HG03196 (cell line): Measurements from ENCODE around the gene TAS2R30.
A peak's percentile ranks its signal among the peaks of the same experiment; 100 is the strongest.

Experiments used
- ATAC-seq: cut with Tn5 transposase; IDR thresholded peaks from one replicate; pipeline ENCODE4 v1.9.1; 2021; ENCODE audit not compliant: unreplicated experiment

The TAS2R30 gene

GRCh38 chr12:11134305-11134704, at the start of gene TAS2R30:
TSS of gene TAS2R30 (minus strand) at chr12:11134644. CDS start at chr12:11134244, 400 bp downstream.
- no peak for ATAC-seq

GRCh38 chr12:11183011-11183410, 48.6 kb upstream of the TAS2R30 start:
- ATAC-seq = no peak

- no peak for ATAC-seq
Observed at GRCh38 chr12:11182529-11182928, 48.1 kb upstream of the TAS2R30 start.

- no peak for ATAC-seq
Observed at GRCh38 chr12:11178250-11178649, 43.8 kb upstream of the TAS2R30 start.

- ATAC-seq = no peak
Observed at GRCh38 chr12:11174022-11174421, 39.6 kb upstream of the TAS2R30 start.

GRCh38 chr12:11171969-11172675, 37.7 kb upstream of the TAS2R30 start:
- ATAC-seq = no peak

- ATAC-seq = peak; percentile 97
Observed at GRCh38 chr12:11171145-11171968, 36.9 kb upstream of the TAS2R30 start, which contains the start of gene SMIM10L1. TSS of gene SMIM10L1 (plus strand) at chr12:11171194. CDS start at chr12:11171357, 163 bp downstream.

- no peak for ATAC-seq
Observed at GRCh38 chr12:11170810-11171144, 36.3 kb upstream of the TAS2R30 start.

- ATAC-seq = no peak
Observed at GRCh38 chr12:11166300-11166699, 31.9 kb upstream of the TAS2R30 start.

GRCh38 chr12:11164384-11164783, 29.9 kb upstream of the TAS2R30 start:
- ATAC-seq = no peak

GRCh38 chr12:11162502-11162901, 28.1 kb upstream of the TAS2R30 start:
- ATAC-seq = no peak

- no peak for ATAC-seq
Observed at GRCh38 chr12:11158885-11159444, 24.5 kb upstream of the TAS2R30 start.

GRCh38 chr12:11154400-11154925, 20.0 kb upstream of the TAS2R30 start:
- no peak for ATAC-seq

- no peak for ATAC-seq
Observed at GRCh38 chr12:11152725-11153124, 18.3 kb upstream of the TAS2R30 start.

- peak; percentile 77 for ATAC-seq
Observed at GRCh38 chr12:11150832-11151231, 16.4 kb upstream of the TAS2R30 start.

GRCh38 chr12:11147420-11147819, 13.0 kb upstream of the TAS2R30 start:
- ATAC-seq = no peak

- no peak for ATAC-seq
Observed at GRCh38 chr12:11144297-11144696, 9.9 kb upstream of the TAS2R30 start.

- ATAC-seq = no peak
Observed at GRCh38 chr12:11143352-11143751, 8.9 kb upstream of the TAS2R30 start.

- no peak for ATAC-seq
Observed at GRCh38 chr12:11136075-11136474, 1.6 kb upstream of the TAS2R30 start.

GRCh38 chr12:11133816-11134215, 628 bp downstream of the TAS2R30 start:
- no peak for ATAC-seq

- no peak for ATAC-seq
Observed at GRCh38 chr12:11133162-11133561, 1.3 kb downstream of the TAS2R30 start.

- no peak for ATAC-seq
Observed at GRCh38 chr12:11130999-11131398, 3.4 kb downstream of the TAS2R30 start.
